NCI-H1417 treated with DMSO at 0.1 percent for 48 hours (cell line): ENCODE results near the gene ADD2.

Source experiments
- DNase-seq: peaks from one replicate; lab custom pipeline; 2025; lab: John Stamatoyannopoulos, UW

ADD2 gene

GRCh38 chr2:70784320-70784719, 16.3 kb upstream of the ADD2 start:
- no peak for DNase-seq

GRCh38 chr2:70779911-70780545, 12.0 kb upstream of the ADD2 start:
- DNase-seq, result no peak

GRCh38 chr2:70779491-70779890, 11.5 kb upstream of the ADD2 start:
- no peak for DNase-seq

- no peak for DNase-seq
Observed at GRCh38 chr2:70778676-70779075, 10.7 kb upstream of the ADD2 start.

- DNase-seq, result no peak
Observed at GRCh38 chr2:70777450-70777849, 9.4 kb upstream of the ADD2 start.

GRCh38 chr2:70776266-70776665, 8.3 kb upstream of the ADD2 start:
- DNase-seq, result no peak

- DNase-seq, result no peak
Observed at GRCh38 chr2:70775141-70775540, 7.1 kb upstream of the ADD2 start.

GRCh38 chr2:70772486-70773155, 4.6 kb upstream of the ADD2 start:
- DNase-seq, result no peak

- DNase-seq, result no peak
Observed at GRCh38 chr2:70771446-70771845, 3.4 kb upstream of the ADD2 start.

GRCh38 chr2:70769450-70769849, 1.4 kb upstream of the ADD2 start:
- DNase-seq, result no peak

GRCh38 chr2:70768590-70769085, 638 bp upstream of the ADD2 start:
- DNase-seq, result no peak

GRCh38 chr2:70767079-70767698, 811 bp downstream of the ADD2 start:
- DNase-seq, result peak; percentile 28

GRCh38 chr2:70766357-70767078, 1.5 kb downstream of the ADD2 start:
- DNase-seq, result no peak

- no peak for DNase-seq
Observed at GRCh38 chr2:70765507-70765906, 2.5 kb downstream of the ADD2 start.

- no peak for DNase-seq
Observed at GRCh38 chr2:70759446-70759845, 8.6 kb downstream of the ADD2 start.

GRCh38 chr2:70757966-70758365, 10.0 kb downstream of the ADD2 start:
- DNase-seq, result no peak

- no peak for DNase-seq
Observed at GRCh38 chr2:70757360-70757759, 10.6 kb downstream of the ADD2 start.

- DNase-seq, result no peak
Observed at GRCh38 chr2:70756128-70756527, 11.9 kb downstream of the ADD2 start.

GRCh38 chr2:70753902-70754301, 14.1 kb downstream of the ADD2 start:
- DNase-seq, result peak; percentile 12

GRCh38 chr2:70753031-70753430, 15.0 kb downstream of the ADD2 start:
- no peak for DNase-seq

- DNase-seq, result no peak
Observed at GRCh38 chr2:70752396-70752795, 15.6 kb downstream of the ADD2 start.

GRCh38 chr2:70751881-70752280, 16.1 kb downstream of the ADD2 start:
- DNase-seq, result no peak

- DNase-seq, result no peak
Observed at GRCh38 chr2:70750320-70750719, 17.7 kb downstream of the ADD2 start.
